DND-41 (cell line): ENCODE measurements around the gene PRAC2.

Source experiments
- ATAC-seq: fragments of 200-7000 bp; cut with Tn5 transposase; 3 replicates; pipeline ENCODE4 v1.9.1; 2021; ENCODE audit warnings: low read depth; ENCODE audit not compliant: insufficient read depth
- DNase-seq: peaks from one replicate; pipeline ENCODE4 v3.0.0-alpha.2; 2020
- H2AFZ ChIP-seq: 2 replicates; pipeline ENCODE4 v1.6.0; 2012; ENCODE audit warnings: low read depth, low read length
- H3K27ac ChIP-seq: 2 replicates; pipeline ENCODE4 v1.5.1; 2012; ENCODE audit warnings: low read length, inconsistent platforms
- H3K27me3 ChIP-seq: fragments of 200-600 bp; sonication (generic); 2 replicates; pipeline ENCODE4 v1.6.0; 2012; ENCODE audit warnings: low read length, mild to moderate bottlenecking, inconsistent platforms; ENCODE audit not compliant: insufficient read depth, poor library complexity
- H3K36me3 ChIP-seq: 2 replicates; pipeline ENCODE4 v1.5.1; 2012; ENCODE audit warnings: low read length, inconsistent platforms; ENCODE audit not compliant: insufficient read depth
- H3K4me1 ChIP-seq: 2 replicates; pipeline ENCODE4 v1.5.1; 2012; ENCODE audit warnings: mild to moderate bottlenecking, low read length; ENCODE audit not compliant: insufficient read depth
- H3K4me2 ChIP-seq: 2 replicates; pipeline ENCODE4 v1.6.0; 2012; ENCODE audit warnings: mild to moderate bottlenecking, moderate library complexity, low read length, inconsistent platforms; ENCODE audit not compliant: insufficient read depth
- H3K4me3 ChIP-seq, 2 experiments: fragments of 200-600 bp in 1 of 2; shearing (Covaris generic) in 1 of 2; 2 replicates each; pipeline ENCODE4 v1.5.1; 2012 to 2016; ENCODE audit warnings: inconsistent platforms in 2 of 2, low read length in 2 of 2, mild to moderate bottlenecking in 2 of 2, low read depth in 1 of 2, moderate library complexity in 1 of 2
- H3K79me2 ChIP-seq: 2 replicates; pipeline ENCODE4 v1.6.0; 2012; ENCODE audit warnings: low read length, inconsistent platforms; ENCODE audit not compliant: insufficient read depth
- H3K9ac ChIP-seq: 2 replicates; pipeline ENCODE4 v1.6.0; 2012; ENCODE audit warnings: low read depth, mild to moderate bottlenecking, inconsistent platforms, low read length, moderate library complexity
- H3K9me3 ChIP-seq: 2 replicates; pipeline ENCODE4 v1.5.1; 2012; ENCODE audit warnings: low read length, moderate library complexity, mild to moderate bottlenecking, inconsistent platforms; ENCODE audit not compliant: insufficient read depth, severe bottlenecking
- H4K20me1 ChIP-seq: 2 replicates; pipeline ENCODE4 v1.6.0; 2012; ENCODE audit warnings: low read length; ENCODE audit not compliant: insufficient read depth
- CTCF ChIP-seq: IDR thresholded peaks from 2 replicates; pipeline ENCODE4 v1.5.1; 2012; ENCODE audit warnings: borderline replicate concordance, low read length, moderate library complexity, mild to moderate bottlenecking; ENCODE audit not compliant: poor library complexity, severe bottlenecking; ENCODE audit errors: extremely low read depth
- EZH2 ChIP-seq: IDR thresholded peaks from 3 replicates; pipeline ENCODE4 v1.6.1; 2012; ENCODE audit warnings: borderline replicate concordance, low read depth, mild to moderate bottlenecking, moderate library complexity, low read length, inconsistent platforms; ENCODE audit not compliant: severe bottlenecking

PRAC2 gene

GRCh38 chr17:48726916-48727286 lies 3.9 kb downstream of the PRAC2 start:
- peaks cover 38% of the 10 kb centered on the region for H3K27me3 ChIP-seq
- no peak for TF ChIP-seq EZH2
- no peak for TF ChIP-seq CTCF
- no peaks in the 10 kb centered on the region for H3K9me3 ChIP-seq
- H3K9ac ChIP-seq: no peak overlapping the region
- H3K36me3 ChIP-seq: no peaks in the 10 kb centered on the region
- ATAC-seq (no peak), DNase-seq (no peak)
- no peaks in the 10 kb centered on the region for H4K20me1 ChIP-seq
- H2AFZ ChIP-seq: no peak overlapping the region
- H3K79me2 ChIP-seq: no peaks in the 10 kb centered on the region
- H3K27ac ChIP-seq: no peak overlapping the region
- no peak overlapping the region for H3K4me3 ChIP-seq
- H3K4me2 ChIP-seq: no peak overlapping the region
- H3K4me1 ChIP-seq: no peaks in the 10 kb centered on the region

- Histone ChIP-seq H3K36me3 (no peaks in the 10 kb centered on the region), H2AFZ (no peak overlapping the region), H3K4me3 (no peak overlapping the region), H3K4me2 (no peak overlapping the region), H3K27me3 (peaks cover 37% of the 10 kb centered on the region), H4K20me1 (no peaks in the 10 kb centered on the region), H3K4me1 (no peaks in the 10 kb centered on the region), H3K9me3 (no peaks in the 10 kb centered on the region), H3K79me2 (no peaks in the 10 kb centered on the region), H3K27ac (no peak overlapping the region), H3K9ac (no peak overlapping the region)
- no peak for TF ChIP-seq EZH2
- TF ChIP-seq CTCF: no peak
- DNase-seq (no peak), ATAC-seq (no peak)
Observed at GRCh38 chr17:48727415-48728175, 4.6 kb downstream of the PRAC2 start.

GRCh38 chr17:48728232-48729231 lies 5.5 kb downstream of the PRAC2 start, which contains the start of gene HOXB13:
Gene HOXB13 (minus strand): TSS chr17:48728750. CDS start chr17:48728593, 157 bp downstream.
- Histone ChIP-seq H3K27ac (no peak within 1 kb of the TSS), H3K4me1 (no peaks in the 10 kb centered on the region), H3K79me2 (no peaks in the 10 kb centered on the region), H3K4me2 (no peak within 1 kb of the TSS), H4K20me1 (no peaks in the 10 kb centered on the region), H2AFZ (no peak within 1 kb of the TSS), H3K27me3 (peaks cover 46% of the 10 kb centered on the region), H3K9ac (no peak within 1 kb of the TSS), H3K4me3 (no peak within 1 kb of the TSS), H3K9me3 (no peaks in the 10 kb centered on the region), H3K36me3 (no peaks in the 10 kb centered on the region)
- no peak for DNase-seq
- ATAC-seq: no peak
- TF ChIP-seq EZH2 (no peak), CTCF (no peak)
